Stimulated activated CD8-positive, alpha-beta memory T cell treated with anti-CD3 and anti-CD28 coated beads, Interleukin-4, amount 100 ng/mL, for 24 hours (primary cell): ENCODE data around the gene SEPTIN6.
A peak's percentile ranks its signal among the peaks of the same experiment; 100 is the strongest.
"Not testable (repeated sequence)": the region's sequence is repeated elsewhere in the genome, so short reads cannot be mapped to it uniquely, and the experiment has no call there.

Experiments
- DNase-seq: peaks from one replicate; pipeline ENCODE4 v3.0.0-alpha.2; 2020; ENCODE audit warnings: low read depth

The SEPTIN6 gene

GRCh38 chrX:119690921-119691716 lies 1.8 kb downstream of the SEPTIN6 start:
- DNase-seq: peak; percentile 52

GRCh38 chrX:119688911-119689321 lies 4.1 kb downstream of the SEPTIN6 start:
- no peak for DNase-seq

- no peak for DNase-seq
These were observed 5.1 kb downstream of the SEPTIN6 start for GRCh38 chrX:119687661-119688413.

- DNase-seq: no peak
These were observed 6.8 kb downstream of the SEPTIN6 start for GRCh38 chrX:119686087-119686691.

- DNase-seq: no peak
These were observed 7.5 kb downstream of the SEPTIN6 start for GRCh38 chrX:119685225-119686066.

GRCh38 chrX:119684916-119685224 lies 8.1 kb downstream of the SEPTIN6 start:
- DNase-seq: no peak

GRCh38 chrX:119684312-119684711 lies 8.7 kb downstream of the SEPTIN6 start:
- DNase-seq: not testable (repeated sequence)

GRCh38 chrX:119682019-119682989 lies 10.7 kb downstream of the SEPTIN6 start:
- DNase-seq: no peak

- no peak for DNase-seq
These were observed 15.3 kb downstream of the SEPTIN6 start for GRCh38 chrX:119677654-119677981.

GRCh38 chrX:119676949-119677653 lies 15.9 kb downstream of the SEPTIN6 start:
- DNase-seq: no peak

- no peak for DNase-seq
These were observed 19.6 kb downstream of the SEPTIN6 start for GRCh38 chrX:119673336-119673735.

- no peak for DNase-seq
These were observed 20.5 kb downstream of the SEPTIN6 start for GRCh38 chrX:119672426-119672825.

- DNase-seq: no peak
These were observed 23.4 kb downstream of the SEPTIN6 start for GRCh38 chrX:119669424-119670037.

- DNase-seq: no peak
These were observed 25.7 kb downstream of the SEPTIN6 start for GRCh38 chrX:119667111-119667878.

GRCh38 chrX:119664877-119665276 lies 28.1 kb downstream of the SEPTIN6 start:
- DNase-seq: not testable (repeated sequence)

GRCh38 chrX:119661486-119661885 lies 31.5 kb downstream of the SEPTIN6 start:
- DNase-seq: no peak

GRCh38 chrX:119659522-119659921 lies 33.4 kb downstream of the SEPTIN6 start:
- no peak for DNase-seq

- peak; percentile 49 for DNase-seq
These were observed 37.8 kb downstream of the SEPTIN6 start for GRCh38 chrX:119655125-119655524.

- no peak for DNase-seq
These were observed 38.8 kb downstream of the SEPTIN6 start for GRCh38 chrX:119654112-119654531.
